T-helper 1 cell treated with Interleukin-12 subunit alpha and Interleukin-12 subunit beta and Interleukin-4 antibody, amounts not matched to agents 30 μg/mL and 1 μg/mL, for 36 hours (primary cell): ENCODE data around the gene LY6G6F.
A peak's percentile ranks its signal among the peaks of the same experiment; 100 is the strongest.
"Not testable (repeated sequence)": the region's sequence is repeated elsewhere in the genome, so short reads cannot be mapped to it uniquely, and the experiment has no call there.

Experiments used
- H3K27ac Mint-ChIP-seq: one replicate; pipeline ENCODE4 v1.8.0; 2021; ENCODE audit warnings: mild to moderate bottlenecking, mixed read lengths
- H3K27me3 Mint-ChIP-seq: one replicate; pipeline ENCODE4 v1.8.0; 2021; ENCODE audit warnings: low read depth, mixed read lengths
- H3K36me3 Mint-ChIP-seq: one replicate; pipeline ENCODE4 v1.8.0; 2021; ENCODE audit warnings: low read depth, mixed read lengths
- H3K4me1 Mint-ChIP-seq: one replicate; pipeline ENCODE4 v1.8.0; 2021; ENCODE audit warnings: low read depth, mixed read lengths
- H3K4me3 Mint-ChIP-seq: one replicate; pipeline ENCODE4 v1.8.0; 2021; ENCODE audit warnings: mild to moderate bottlenecking, moderate library complexity, mixed read lengths
- H3K9me3 Mint-ChIP-seq: one replicate; pipeline ENCODE4 v1.8.0; 2021; ENCODE audit warnings: mixed read lengths

The LY6G6F gene

DNA sequence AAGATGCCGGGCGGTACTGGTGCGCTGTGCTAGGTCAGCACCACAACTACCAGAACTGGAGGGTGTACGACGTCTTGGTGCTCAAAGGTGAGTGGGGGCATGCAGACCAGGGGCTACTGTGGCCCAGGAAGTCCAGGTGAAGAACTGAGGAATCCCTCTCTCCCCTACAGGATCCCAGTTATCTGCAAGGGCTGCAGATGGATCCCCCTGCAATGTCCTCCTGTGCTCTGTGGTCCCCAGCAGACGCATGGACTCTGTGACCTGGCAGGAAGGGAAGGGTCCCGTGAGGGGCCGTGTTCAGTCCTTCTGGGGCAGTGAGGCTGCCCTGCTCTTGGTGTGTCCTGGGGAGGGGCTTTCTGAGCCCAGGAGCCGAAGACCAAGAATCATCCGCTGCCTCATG lies 1.0 kb downstream of the LY6G6F start:
- Mint-ChIP-seq H3K4me1 (peaks cover 10% of the 10 kb centered on the region), H3K4me3 (no peak overlapping the region), H3K27me3 (peaks cover 3% of the 10 kb centered on the region), H3K36me3 (no peaks in the 10 kb centered on the region), H3K9me3 (no peaks in the 10 kb centered on the region), H3K27ac (no peak overlapping the region)

DNA sequence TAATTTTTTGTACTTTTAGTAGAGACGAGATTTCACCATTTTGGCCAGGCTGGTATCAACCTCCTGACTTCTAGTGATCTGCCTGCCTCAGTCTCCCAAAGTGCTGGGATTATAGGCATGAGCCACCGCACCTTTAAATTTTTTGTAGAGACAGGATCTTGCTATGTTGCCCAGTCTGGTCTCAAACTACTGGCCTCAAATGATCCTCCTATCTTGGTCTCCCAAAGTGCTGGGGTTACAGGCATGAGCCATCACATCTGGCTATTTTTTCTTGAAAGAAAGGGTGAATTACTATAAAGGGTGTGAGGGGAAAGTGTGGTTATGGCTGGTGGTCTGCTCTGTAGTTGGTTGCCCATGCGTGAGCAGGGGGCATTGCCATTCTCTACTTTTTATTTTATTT lies 1.6 kb downstream of the LY6G6F start:
- no peak overlapping the region for H3K27ac Mint-ChIP-seq
- peaks cover 10% of the 10 kb centered on the region for H3K4me1 Mint-ChIP-seq
- no peaks in the 10 kb centered on the region for H3K9me3 Mint-ChIP-seq
- peaks cover 7% of the 10 kb centered on the region for H3K27me3 Mint-ChIP-seq
- no peak overlapping the region for H3K4me3 Mint-ChIP-seq
- H3K36me3 Mint-ChIP-seq: no peaks in the 10 kb centered on the region

DNA sequence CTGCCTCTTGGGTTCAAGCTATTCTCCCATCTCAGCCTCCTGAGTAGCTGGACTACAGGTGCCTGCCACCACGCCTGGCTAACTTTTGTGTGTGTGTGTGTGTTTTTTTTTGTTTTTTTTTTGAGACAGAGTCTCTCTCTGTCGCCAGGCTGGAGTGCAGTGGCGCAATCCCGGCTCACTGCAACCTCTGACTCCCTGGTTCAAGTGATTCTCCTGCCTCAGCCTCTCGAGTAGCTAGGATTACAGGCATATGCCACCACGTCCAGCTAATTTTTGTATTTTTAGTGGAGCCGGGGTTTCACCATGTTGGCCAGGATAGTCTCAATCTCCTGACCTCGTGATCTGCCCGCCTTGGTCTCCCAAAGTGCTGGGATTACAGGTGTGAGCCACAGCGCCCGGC lies 2.5 kb downstream of the LY6G6F start:
- peaks cover 11% of the 10 kb centered on the region for H3K27me3 Mint-ChIP-seq
- not testable (repeated sequence) for H3K4me3 Mint-ChIP-seq, H3K36me3 Mint-ChIP-seq, H3K4me1 Mint-ChIP-seq, H3K9me3 Mint-ChIP-seq, H3K27ac Mint-ChIP-seq

DNA sequence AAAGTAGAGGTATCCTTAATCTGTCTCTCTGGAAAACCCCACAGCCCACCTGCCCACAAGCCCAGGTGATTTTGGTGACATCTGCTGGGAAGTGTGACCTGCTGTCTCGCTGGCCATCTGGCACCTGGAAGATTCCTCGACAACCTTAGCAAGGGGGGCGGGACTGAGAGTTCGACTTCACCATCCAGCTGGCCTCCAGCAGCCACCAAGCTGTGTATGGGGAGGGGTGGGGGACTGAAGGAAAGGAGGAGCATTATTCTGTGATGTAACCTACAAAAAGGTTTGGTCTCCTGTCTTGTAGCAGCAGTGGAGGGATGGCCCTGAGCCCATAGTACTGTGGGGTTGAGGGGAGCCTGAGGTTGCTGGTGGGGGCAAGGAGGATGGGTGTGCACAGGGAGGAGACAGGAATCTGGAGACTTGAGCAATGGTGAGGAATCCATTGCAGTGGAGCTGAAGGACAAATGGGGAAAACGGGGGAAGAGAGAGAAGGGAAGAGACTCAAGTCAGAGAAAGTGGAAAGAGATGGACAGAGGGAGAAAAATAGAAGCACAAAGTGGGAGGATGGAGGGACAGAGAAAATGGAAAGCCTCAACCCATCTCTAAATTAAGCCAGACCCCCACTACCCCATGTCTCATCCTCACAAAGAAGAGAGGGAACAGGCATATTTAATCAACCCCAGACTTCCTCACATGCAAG lies 4.0 kb downstream of the LY6G6F start:
- Mint-ChIP-seq H3K9me3 (no peaks in the 10 kb centered on the region), H3K36me3 (no peaks in the 10 kb centered on the region), H3K27ac (no peak overlapping the region), H3K27me3 (peaks cover 14% of the 10 kb centered on the region), H3K4me3 (no peak overlapping the region), H3K4me1 (peaks cover 7% of the 10 kb centered on the region)

DNA sequence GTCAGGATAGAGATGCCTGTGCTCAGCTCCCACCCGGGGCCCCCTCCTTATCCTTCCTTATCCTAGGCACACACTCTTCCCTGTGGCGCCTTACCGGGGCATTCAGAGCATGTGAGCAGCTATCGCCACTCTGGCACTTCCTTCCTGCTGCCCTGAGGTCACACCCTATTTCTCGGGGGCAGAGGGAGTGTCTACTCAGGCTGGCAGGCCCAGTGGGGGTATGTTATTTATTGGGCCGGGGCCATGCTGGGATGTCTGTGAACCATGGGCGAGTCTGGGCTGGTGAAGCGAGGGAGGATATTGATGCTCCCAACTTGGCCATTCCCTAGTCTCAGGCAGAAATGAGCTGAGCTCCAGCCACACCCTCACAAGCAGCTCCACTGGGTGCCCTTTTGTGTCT lies 4.6 kb downstream of the LY6G6F start:
- no peaks in the 10 kb centered on the region for H3K9me3 Mint-ChIP-seq
- peaks cover 7% of the 10 kb centered on the region for H3K4me1 Mint-ChIP-seq
- no peak overlapping the region for H3K4me3 Mint-ChIP-seq
- H3K27ac Mint-ChIP-seq: no peak overlapping the region
- H3K36me3 Mint-ChIP-seq: no peaks in the 10 kb centered on the region
- H3K27me3 Mint-ChIP-seq: peaks cover 14% of the 10 kb centered on the region

DNA sequence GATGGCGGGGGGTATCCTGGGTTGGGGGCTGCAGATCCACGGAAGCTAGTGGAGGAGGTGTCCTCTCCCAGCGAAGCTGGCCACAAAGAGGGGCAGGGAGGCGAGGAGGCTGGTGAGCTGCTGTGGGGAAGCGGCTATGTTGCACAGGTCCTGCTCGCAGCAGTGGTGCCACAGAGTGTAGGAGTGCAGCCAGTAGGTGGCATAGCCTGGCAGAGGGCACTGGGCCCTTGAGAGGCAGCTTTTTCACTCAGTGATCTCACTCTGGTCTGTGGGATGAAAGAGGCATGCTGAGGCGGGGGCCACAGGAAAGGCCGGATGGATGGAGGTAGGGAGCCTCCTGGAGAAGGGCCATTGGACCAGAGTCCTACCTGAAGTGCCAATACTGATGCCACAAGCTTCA lies 5.6 kb downstream of the LY6G6F start:
- no peak overlapping the region for H3K4me3 Mint-ChIP-seq
- no peaks in the 10 kb centered on the region for H3K36me3 Mint-ChIP-seq
- H3K4me1 Mint-ChIP-seq: peaks cover 7% of the 10 kb centered on the region
- peaks cover 14% of the 10 kb centered on the region for H3K27me3 Mint-ChIP-seq
- H3K27ac Mint-ChIP-seq: no peak overlapping the region
- no peaks in the 10 kb centered on the region for H3K9me3 Mint-ChIP-seq

DNA sequence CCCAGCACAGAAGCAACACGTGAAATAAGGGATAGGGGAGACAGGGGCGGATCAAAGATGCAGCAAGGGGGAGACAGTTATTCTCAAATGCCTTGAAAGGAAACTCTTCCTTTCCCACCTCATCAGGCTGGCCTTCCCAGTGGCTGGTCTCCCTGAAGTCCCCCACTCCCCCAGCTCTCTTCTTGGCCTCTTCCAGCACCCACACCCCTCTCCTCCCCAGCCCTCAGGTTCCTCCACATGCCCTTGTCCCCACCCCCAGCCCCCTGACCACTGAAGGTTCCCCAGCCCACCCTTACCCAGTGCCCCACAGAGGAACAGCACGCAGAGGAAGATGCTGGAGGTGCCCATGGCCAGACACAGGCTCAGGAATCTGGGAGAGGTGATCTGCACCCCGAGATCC lies 6.8 kb downstream of the LY6G6F start:
- Mint-ChIP-seq H3K4me1 (peaks cover 7% of the 10 kb centered on the region), H3K9me3 (no peaks in the 10 kb centered on the region), H3K4me3 (no peak overlapping the region), H3K27me3 (peaks cover 14% of the 10 kb centered on the region), H3K27ac (peak overlapping the region; percentile 17), H3K36me3 (no peaks in the 10 kb centered on the region)

DNA sequence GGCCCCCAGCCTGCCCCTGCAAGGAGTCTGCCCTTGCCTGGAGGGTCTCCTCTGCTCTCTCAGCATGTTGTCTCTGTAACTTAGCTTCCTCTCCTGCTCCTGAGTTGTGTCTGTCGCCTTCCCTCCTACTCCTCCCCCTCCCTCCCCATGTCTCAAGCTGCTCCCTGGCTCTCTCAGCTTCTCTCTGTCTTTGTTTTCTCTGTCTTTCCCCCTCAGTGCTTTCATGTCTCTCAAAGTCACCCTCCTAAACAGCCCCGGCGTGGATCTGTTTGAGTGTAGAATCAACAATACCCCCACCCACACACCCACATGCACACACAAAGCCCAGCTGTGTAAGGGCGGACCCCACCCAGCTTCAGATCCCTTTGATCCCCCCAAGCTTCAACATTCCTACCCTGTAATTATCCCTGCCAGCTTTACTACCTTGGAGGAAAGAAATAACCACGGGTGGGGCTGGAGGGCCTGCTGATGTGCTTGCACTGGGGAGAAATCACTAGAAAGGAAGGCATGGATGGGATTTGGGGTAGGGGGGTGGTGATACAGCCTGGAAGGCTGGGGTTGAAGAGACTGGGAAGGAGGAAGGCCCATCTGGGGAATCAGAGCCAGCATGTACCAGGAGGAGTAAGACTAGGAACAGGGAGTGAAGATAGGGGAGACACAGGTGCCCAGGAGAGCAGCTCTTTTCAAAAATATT lies 7.5 kb downstream of the LY6G6F start:
- Mint-ChIP-seq H3K4me1 (peaks cover 7% of the 10 kb centered on the region), H3K27ac (no peak overlapping the region)

DNA sequence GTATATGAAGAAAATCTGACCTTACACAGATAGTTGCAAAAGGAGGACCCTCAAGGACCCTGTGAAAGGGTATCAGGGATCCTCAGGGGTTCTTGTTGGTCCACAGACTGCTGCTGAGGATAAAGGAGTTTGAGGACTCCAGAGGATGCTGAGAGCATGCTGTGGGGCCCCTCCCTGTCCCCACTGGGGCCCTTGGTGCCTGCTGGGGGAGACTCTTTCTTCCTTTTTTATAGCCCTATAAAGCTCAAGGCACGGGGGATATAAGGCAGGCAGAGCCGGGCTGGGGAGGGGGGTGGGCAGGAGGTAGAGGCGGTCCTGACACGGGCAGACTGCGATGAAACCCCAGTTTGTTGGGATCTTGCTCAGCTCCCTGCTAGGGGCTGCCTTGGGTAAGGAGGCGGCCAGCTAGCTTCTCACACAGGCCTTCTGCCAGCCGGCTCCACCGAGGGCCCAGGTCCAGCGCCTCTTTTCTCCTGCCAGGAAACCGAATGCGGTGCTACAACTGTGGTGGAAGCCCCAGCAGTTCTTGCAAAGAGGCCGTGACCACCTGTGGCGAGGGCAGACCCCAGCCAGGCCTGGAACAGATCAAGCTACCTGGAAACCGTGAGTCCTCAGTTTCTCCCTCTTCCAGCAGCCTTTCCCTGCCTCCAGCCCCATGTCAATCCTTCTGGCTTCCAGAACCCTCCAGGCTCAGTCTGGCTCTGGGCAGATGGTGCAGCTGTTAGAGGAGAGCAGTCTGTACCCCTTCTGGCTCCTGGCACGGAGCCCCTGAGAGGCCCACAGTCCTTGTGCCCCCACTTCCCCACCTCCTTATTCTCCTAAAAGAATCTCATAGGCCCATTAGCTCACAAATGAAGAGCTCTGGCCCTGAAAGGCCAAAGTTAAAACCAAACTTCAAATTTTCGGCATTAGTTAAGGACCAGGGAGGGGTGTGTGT lies 8.6 kb downstream of the LY6G6F start, which contains the start of gene LY6G6D:
TSS of gene LY6G6D (plus strand) at position 327 of the 937 bp plus-strand sequence. CDS start at position 335, 8 bp downstream.
- H3K36me3 Mint-ChIP-seq: no peaks in the 10 kb centered on the region
- H3K4me1 Mint-ChIP-seq: peaks cover 7% of the 10 kb centered on the region
- no peaks in the 10 kb centered on the region for H3K9me3 Mint-ChIP-seq
- H3K27ac Mint-ChIP-seq: no peak within 1 kb of the TSS
- H3K4me3 Mint-ChIP-seq: no peak within 1 kb of the TSS
- H3K27me3 Mint-ChIP-seq: peaks cover 14% of the 10 kb centered on the region

More for the DNA sequence above, 7.5 kb downstream of the LY6G6F start:
- Mint-ChIP-seq H3K9me3 (no peaks in the 10 kb centered on the region), H3K27me3 (peaks cover 14% of the 10 kb centered on the region), H3K4me3 (no peak overlapping the region), H3K36me3 (no peaks in the 10 kb centered on the region)

DNA sequence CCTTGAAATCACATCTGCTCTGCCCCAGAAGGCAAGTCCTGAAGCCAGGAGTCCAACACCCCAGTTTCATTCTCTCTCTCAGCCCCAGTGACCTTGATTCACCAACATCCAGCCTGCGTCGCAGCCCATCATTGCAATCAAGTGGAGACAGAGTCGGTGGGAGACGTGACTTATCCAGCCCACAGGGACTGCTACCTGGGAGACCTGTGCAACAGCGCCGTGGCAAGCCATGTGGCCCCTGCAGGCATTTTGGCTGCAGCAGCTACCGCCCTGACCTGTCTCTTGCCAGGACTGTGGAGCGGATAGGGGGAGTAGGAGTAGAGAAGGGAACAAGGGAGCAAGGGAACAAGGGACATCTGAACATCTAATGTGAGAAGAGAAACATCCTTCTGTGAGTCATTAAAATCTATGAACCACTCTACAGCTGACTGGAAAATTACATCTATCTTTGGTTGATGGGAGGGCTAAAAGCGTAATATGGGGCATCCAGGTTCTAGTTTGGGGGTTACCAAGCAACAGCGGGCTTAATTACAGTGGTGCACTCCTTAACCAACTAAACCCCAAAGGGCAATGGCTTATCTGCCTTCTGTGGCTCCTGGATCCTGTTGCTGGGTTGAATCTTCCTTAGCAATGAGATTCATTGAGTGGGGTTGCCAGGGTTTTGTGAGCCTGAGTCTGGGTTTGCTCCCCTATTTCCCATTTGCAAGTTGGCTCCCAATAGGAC lies 11.0 kb downstream of the LY6G6F start:
- Mint-ChIP-seq H3K27me3 (peaks cover 11% of the 10 kb centered on the region), H3K4me3 (no peak overlapping the region), H3K4me1 (no peaks in the 10 kb centered on the region), H3K27ac (no peak overlapping the region), H3K9me3 (no peaks in the 10 kb centered on the region), H3K36me3 (no peaks in the 10 kb centered on the region)

DNA sequence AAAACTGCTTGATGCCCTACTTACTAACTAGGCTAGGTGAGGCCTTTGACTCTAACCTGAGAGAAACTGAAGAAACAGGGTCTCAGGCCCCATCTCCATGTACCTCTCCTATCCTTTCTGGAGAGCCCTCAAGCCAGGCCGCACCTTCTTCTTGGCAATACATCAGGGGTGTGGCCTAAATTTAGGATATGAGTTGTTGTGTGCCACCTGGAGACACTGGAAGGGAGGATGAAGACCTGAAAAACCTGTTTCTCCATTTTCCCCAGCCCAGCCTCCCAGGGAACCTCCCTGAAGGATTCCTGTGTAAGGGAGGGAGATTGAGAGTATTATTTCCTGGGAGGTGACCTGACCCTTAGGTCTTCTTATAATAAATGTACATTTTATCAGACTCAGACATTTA lies 11.6 kb downstream of the LY6G6F start:
- peaks cover 7% of the 10 kb centered on the region for H3K27me3 Mint-ChIP-seq
- no peak overlapping the region for H3K4me3 Mint-ChIP-seq
- H3K4me1 Mint-ChIP-seq: no peaks in the 10 kb centered on the region
- no peak overlapping the region for H3K27ac Mint-ChIP-seq
- no peaks in the 10 kb centered on the region for H3K36me3 Mint-ChIP-seq
- H3K9me3 Mint-ChIP-seq: no peaks in the 10 kb centered on the region

DNA sequence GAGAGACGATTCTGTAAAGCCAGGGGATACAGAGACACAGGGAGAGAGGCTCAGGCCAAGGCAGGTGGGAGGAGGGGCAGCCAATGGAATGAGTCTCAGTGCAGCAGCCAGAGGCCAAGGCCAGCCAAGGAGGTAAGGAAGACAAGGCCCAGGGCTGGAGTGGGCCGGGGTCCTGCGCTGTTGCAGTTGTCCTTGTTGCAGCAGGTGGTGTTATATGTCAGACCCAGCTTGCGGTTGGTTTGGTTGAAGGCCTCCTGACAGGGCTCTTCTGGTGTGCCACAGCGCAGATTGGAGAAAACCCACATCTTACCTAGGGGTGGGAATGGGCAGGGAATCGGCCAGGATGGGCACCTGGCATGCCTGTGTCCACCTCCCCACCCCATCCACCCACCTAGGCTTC lies 12.3 kb downstream of the LY6G6F start:
- Mint-ChIP-seq H3K4me3 (no peak overlapping the region), H3K27ac (no peak overlapping the region), H3K9me3 (no peaks in the 10 kb centered on the region), H3K36me3 (no peaks in the 10 kb centered on the region), H3K4me1 (no peaks in the 10 kb centered on the region), H3K27me3 (peaks cover 5% of the 10 kb centered on the region)

DNA sequence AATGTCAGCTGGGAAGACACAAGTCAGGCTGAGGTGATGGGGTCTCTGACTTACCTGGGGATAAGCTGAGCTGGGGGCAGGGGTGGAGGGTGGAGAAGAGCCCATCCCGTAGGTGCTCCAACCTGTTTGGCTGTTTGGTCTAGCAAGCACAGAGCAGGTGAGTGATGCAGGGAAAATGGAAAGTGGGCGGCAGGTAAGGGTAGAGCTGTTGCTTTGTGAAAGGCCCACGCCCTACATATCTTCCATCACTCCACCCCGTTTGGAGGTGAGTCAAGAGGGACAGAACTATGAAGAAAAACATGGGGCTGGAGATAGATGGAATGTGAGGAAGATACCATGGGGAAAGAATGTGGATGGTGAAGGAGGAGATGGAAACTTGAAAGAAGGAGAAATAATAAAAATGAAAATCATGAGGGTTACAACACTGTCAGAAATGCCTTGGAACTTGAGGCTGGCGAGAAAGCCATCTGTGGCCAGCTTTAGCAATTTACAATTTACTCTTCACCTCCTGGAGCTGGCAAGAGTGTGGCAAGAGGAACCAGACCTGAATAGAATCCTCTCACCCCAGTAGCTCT lies 13.6 kb downstream of the LY6G6F start:
- Mint-ChIP-seq H3K4me1 (no peaks in the 10 kb centered on the region), H3K27me3 (no peaks in the 10 kb centered on the region), H3K36me3 (no peaks in the 10 kb centered on the region), H3K4me3 (no peak overlapping the region), H3K27ac (no peak overlapping the region), H3K9me3 (no peaks in the 10 kb centered on the region)
